ENCODE results near the gene NME1. TPM values are rescaled to one million over a fixed set of nuclear protein-coding genes. Genes with fewer than 3 reads are reported as not detected.

NME1 gene
- total RNA-seq, 1 experiment from 2014 or later, result 220 TPM

DNA sequence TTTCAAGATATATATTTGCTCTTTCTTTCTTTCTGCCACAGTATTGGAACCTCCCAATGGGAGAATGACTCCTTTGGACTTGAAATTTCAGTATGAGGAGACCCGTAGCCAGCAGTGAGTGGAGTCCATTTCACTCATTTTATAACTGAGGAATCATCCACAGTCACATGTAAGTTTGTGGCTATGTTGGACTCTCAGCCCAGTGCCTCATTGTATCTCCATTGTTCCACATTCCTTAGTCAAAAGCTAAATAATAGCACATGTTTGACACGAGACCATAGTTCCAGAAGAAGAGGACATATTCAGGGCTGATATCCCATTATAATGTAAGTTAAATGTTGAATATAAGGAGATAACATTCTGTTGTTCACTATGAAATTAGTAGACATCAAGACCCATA is 20.0 kb upstream of the NME1 start:
- Histone ChIP-seq H4K91ac (ENCODE audit: insufficient read length, low read depth, low read length) (no peak overlapping the region), H2BK12ac (ENCODE audit: insufficient read length, low read depth, low read length) (no peak overlapping the region), H3K4ac (ENCODE audit: low read depth, low read length) (no peak overlapping the region), H3K9ac (ENCODE audit: extremely low read depth, insufficient read length, low read length) (no peak overlapping the region), H4K5ac (ENCODE audit: insufficient read length, low read depth, low read length) (no peak overlapping the region), H3K27me3 (ENCODE audit: insufficient read depth, low read length) (no peaks in the 10 kb centered on the region), H3K79me2 (ENCODE audit: insufficient read depth, low read length) (no peaks in the 10 kb centered on the region), H3T11ph (ENCODE audit: low read length) (no peak overlapping the region), H3K79me1 (ENCODE audit: insufficient read depth, low read depth, low read length, poor library complexity, severe bottlenecking) (no peaks in the 10 kb centered on the region), H3K23ac (ENCODE audit: insufficient read length, low read depth, low read length) (no peak overlapping the region), H2BK15ac (ENCODE audit: low read depth, low read length) (no peak overlapping the region), H3K27ac (ENCODE audit: insufficient read length, low read depth, low read length) (no peak overlapping the region), H3K18ac (ENCODE audit: insufficient read length, low read depth, low read length) (no peak overlapping the region), H2BK5ac (ENCODE audit: insufficient read length, low read length) (no peak overlapping the region), H3K4me2 (ENCODE audit: insufficient read depth, insufficient read length, low read length) (no peak overlapping the region), H4K20me1 (ENCODE audit: control insufficient read depth, insufficient read depth, insufficient read length) (no peaks in the 10 kb centered on the region), H3K14ac (ENCODE audit: insufficient read depth, low read length) (no peak overlapping the region), H3K56ac (ENCODE audit: insufficient read length, low read depth, low read length) (no peak overlapping the region), H2AK5ac (ENCODE audit: insufficient read length, low read length) (no peak overlapping the region), H2BK20ac (ENCODE audit: low read depth, low read length, poor library complexity, severe bottlenecking) (no peak overlapping the region), H4K8ac (replicated peaks; ENCODE audit: insufficient read length, low read depth, low read length) (no peak overlapping the region), H2BK120ac (ENCODE audit: low read depth, low read length, poor library complexity, severe bottlenecking) (no peak overlapping the region), H3K4me1 (ENCODE audit: insufficient read depth, low read length) (no peaks in the 10 kb centered on the region; the same call in 1 of the 2 replicates), H2AFZ (ENCODE audit: low read length) (no peak overlapping the region), H3K23me2 (ENCODE audit: insufficient read length, low read depth, low read length, poor library complexity, severe bottlenecking) (no peaks in the 10 kb centered on the region), H3K9me3 (ENCODE audit: control insufficient read depth, low read depth, low read length) (no peaks in the 10 kb centered on the region)
- no peaks in the 10 kb centered on the region for H3K27me3 Mint-ChIP-seq (ENCODE audit: low read depth)
- H3K4me1 Mint-ChIP-seq, result peaks cover 0 to 2% of the 10 kb centered on the region in 2 experiments; a peak in 1 of 4 replicates
- H3K9me3 Mint-ChIP-seq, result peaks cover 3% of the 10 kb centered on the region in 2 experiments; a peak in 4 of 5 replicates
- DNase-seq, result no peak
- TF ChIP-seq, protein P1, sequence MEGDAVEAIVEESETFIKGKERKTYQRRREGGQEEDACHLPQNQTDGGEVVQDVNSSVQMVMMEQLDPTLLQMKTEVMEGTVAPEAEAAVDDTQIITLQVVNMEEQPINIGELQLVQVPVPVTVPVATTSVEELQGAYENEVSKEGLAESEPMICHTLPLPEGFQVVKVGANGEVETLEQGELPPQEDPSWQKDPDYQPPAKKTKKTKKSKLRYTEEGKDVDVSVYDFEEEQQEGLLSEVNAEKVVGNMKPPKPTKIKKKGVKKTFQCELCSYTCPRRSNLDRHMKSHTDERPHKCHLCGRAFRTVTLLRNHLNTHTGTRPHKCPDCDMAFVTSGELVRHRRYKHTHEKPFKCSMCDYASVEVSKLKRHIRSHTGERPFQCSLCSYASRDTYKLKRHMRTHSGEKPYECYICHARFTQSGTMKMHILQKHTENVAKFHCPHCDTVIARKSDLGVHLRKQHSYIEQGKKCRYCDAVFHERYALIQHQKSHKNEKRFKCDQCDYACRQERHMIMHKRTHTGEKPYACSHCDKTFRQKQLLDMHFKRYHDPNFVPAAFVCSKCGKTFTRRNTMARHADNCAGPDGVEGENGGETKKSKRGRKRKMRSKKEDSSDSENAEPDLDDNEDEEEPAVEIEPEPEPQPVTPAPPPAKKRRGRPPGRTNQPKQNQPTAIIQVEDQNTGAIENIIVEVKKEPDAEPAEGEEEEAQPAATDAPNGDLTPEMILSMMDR (conservative IDR thresholded peaks at IDR 0.05), result no peak
- H3K4me3 Mint-ChIP-seq, result no peak overlapping the region
- H3K27ac Mint-ChIP-seq, result no peak overlapping the region
- peaks cover 0 to 3% (median 0%) of the 10 kb centered on the region in 3 experiments; a peak in 1 of 7 replicates for H3K36me3 Mint-ChIP-seq (ENCODE audit: insufficient read depth in 1 of 3, low read depth in 3 of 3)
- WGBS (ENCODE audit: extremely low coverage, insufficient read length, low lambda C conversion rate), result no CpG with 5 or more reads among the region's 2 CpGs

Data from H9 (cell line).